Measurements from ENCODE around the gene STIL.

STIL gene

DNA sequence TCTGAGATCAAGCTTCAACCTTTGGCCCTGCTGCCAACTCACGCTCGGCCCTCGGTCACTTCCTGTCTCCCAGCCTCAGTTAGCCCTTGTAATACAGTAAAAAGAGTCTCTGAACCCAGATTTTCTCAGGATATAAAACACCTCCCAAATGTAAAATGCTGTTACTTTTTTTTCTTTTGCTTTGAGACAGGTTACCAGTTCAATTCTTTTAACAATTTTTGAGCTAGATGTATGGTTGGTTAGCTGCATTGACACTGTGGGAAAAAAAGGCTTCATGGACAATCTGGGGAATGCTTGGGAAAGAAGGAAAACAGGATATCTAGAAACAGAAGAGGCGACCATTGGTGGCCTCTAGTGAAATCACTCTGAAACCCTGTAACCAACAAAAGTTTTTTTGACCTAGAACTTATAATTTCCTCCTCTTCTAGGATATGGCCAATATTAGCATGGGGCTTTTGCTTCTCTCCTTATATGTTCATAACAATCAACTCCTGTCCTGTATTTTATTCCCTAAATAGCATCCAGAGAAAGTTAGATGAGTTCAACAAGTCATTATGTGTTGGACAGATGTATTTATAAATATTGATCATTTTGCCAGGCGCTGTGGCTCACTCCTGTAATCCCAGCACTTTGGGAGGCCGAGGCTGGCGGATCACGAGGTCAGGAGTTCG is 21.0 kb upstream of the STIL start:
- H3K27ac ChIP-seq (ENCODE audit: low read depth in 2 of 2, low read length in 2 of 2) = peak overlapping the region; percentile 98 to 99
- peak overlapping the region; percentile 94 to 98 for H3K9ac ChIP-seq (ENCODE audit: low read depth in 1 of 2, low read length in 2 of 2)
- peaks cover 16 to 26% of the 10 kb centered on the region in 2 donors for H3K4me1 ChIP-seq (ENCODE audit: control insufficient read depth in 2 of 2, insufficient read depth in 2 of 2, low read length in 2 of 2)

DNA sequence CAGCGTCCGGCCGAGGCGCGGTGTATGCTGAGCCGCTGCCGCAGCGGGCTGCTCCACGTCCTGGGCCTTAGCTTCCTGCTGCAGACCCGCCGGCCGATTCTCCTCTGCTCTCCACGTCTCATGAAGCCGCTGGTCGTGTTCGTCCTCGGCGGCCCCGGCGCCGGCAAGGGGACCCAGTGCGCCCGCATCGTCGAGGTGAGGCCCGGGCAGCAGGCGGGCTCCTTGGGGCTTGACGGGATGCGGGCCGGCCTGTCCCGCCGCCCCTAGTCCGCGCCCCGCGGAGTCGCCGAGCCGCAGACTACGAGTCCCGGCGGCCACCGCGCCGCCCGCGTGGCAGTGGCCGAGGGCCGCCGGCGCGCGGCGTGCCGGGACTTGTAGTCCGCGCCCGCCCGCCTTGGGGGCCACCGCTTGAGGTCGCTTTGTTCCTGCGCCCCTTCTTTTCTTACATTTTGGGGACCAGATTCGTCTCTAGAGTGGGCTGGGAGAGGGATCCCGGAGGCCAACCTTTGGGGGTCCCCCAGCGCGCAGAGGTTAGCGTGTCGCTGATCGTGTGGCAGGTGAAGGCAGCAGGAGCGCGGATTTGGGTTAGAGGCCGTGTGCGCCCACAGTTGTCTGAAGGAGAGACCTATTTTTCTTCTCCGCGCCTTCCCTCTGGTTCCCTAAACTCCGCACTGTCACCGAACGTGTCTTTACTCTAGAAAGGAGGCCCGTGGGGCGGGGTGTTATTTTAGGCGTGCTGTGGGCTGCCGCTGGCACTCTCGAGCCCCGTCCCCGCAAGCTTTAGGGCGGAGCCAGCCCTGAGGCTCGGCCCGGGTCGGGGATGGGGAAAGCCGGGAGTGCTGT is 20.2 kb upstream of the STIL start:
- peak overlapping the region; percentile 95 to 99 for H3K4me3 ChIP-seq (ENCODE audit: low read length in 2 of 2)
- peak overlapping the region; percentile 94 to 98 for H3K9ac ChIP-seq (ENCODE audit: low read depth in 1 of 2, low read length in 2 of 2)
- peak overlapping the region; percentile 98 to 99 for H3K27ac ChIP-seq (ENCODE audit: low read depth in 2 of 2, low read length in 2 of 2)
- no peaks in the 10 kb centered on the region for H3K9me3 ChIP-seq (ENCODE audit: control insufficient read depth in 2 of 2, low read length in 2 of 2)
- peaks cover 16 to 26% of the 10 kb centered on the region in 2 donors for H3K4me1 ChIP-seq (ENCODE audit: control insufficient read depth in 2 of 2, insufficient read depth in 2 of 2, low read length in 2 of 2)
- H3K27me3 ChIP-seq (ENCODE audit: control insufficient read depth in 2 of 2, insufficient read depth in 2 of 2, low read length in 2 of 2) = no peaks in the 10 kb centered on the region
- no peaks in the 10 kb centered on the region for H3K36me3 ChIP-seq (ENCODE audit: control insufficient read depth in 2 of 2, insufficient read depth in 2 of 2, low read length in 2 of 2)

More for the DNA sequence above, 21.0 kb upstream of the STIL start:
- Histone ChIP-seq H3K36me3 (ENCODE audit: control insufficient read depth in 2 of 2, insufficient read depth in 2 of 2, low read length in 2 of 2) (no peaks in the 10 kb centered on the region), H3K27me3 (ENCODE audit: control insufficient read depth in 2 of 2, insufficient read depth in 2 of 2, low read length in 2 of 2) (no peaks in the 10 kb centered on the region), H3K4me3 (ENCODE audit: low read length in 2 of 2) (peak overlapping the region; percentile 95 to 99), H3K9me3 (ENCODE audit: control insufficient read depth in 2 of 2, low read length in 2 of 2) (no peaks in the 10 kb centered on the region)

DNA sequence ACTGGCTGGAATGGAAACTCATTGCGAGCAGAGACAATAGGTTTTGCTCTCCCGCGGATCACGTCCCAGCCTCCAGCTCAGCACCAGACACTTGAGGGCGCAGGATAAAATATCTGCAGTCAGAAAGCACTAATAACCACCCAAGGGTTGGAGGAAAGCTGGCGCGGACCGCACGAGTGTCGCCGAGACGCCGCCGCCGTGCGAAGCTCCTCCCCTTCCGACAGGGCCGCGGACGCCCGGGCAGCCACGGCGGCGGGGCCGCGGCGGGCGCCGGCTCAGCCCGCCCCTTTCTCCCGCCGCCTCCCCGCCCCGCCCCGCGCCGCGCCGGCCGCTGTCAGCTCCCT is 19.6 kb upstream of the STIL start, which contains the start of gene CMPK1:
Gene CMPK1, plus strand, starts transcription at position 213 of the 344 bp plus-strand sequence. CDS start 156 bp downstream, outside the sequence.
- Histone ChIP-seq H3K4me3 (ENCODE audit: low read length in 2 of 2) (peak within 1 kb of the TSS; percentile 95 to 99), H3K27ac (ENCODE audit: low read depth in 2 of 2, low read length in 2 of 2) (peak within 1 kb of the TSS; percentile 98 to 99)

DNA sequence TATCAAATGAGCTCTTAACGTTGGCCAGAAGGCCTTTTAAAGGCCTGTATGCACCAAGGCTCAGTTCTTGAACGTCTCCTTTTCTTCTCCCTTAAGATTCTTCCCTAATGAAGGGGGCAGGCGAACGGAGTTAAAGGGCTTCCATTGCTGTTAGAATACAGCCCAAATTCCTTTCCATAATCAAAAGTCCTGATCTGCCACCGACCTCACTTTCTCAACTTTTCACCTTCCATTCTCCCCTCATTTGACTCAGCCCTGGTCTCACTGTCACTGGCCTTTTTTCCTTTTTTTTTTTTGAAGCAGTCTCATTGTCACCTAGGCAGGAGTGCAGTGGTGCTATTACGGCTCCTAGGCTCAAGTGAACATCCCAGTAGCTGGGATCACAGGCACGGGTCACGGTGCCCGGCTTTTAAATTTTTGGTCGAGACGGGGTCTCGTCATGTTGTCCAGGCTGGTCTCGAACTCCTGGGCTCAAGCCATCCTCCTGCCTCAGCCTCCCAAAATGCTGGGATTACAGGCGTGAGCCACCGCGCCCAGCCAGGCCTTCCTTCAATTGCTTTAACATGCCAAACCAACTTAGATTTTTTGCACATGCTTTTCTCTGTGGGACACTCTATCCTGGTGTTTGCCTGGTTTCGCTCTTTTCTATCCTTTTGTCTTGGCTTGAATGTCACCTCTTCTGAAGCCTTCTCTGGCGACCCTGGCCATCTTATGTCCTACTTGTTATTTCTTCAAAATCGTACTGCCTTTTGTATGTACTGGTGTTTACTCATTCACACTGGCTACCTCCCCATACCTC is 19.0 kb upstream of the STIL start:
- peaks cover 16 to 26% of the 10 kb centered on the region in 2 donors for H3K4me1 ChIP-seq (ENCODE audit: control insufficient read depth in 2 of 2, insufficient read depth in 2 of 2, low read length in 2 of 2)
- no peaks in the 10 kb centered on the region for H3K36me3 ChIP-seq (ENCODE audit: control insufficient read depth in 2 of 2, insufficient read depth in 2 of 2, low read length in 2 of 2)
- no peaks in the 10 kb centered on the region for H3K9me3 ChIP-seq (ENCODE audit: control insufficient read depth in 2 of 2, low read length in 2 of 2)
- peak overlapping the region; percentile 75 to 95 for H3K4me3 ChIP-seq (ENCODE audit: low read length in 2 of 2)
- peak overlapping the region; percentile 98 to 99 for H3K27ac ChIP-seq (ENCODE audit: low read depth in 2 of 2, low read length in 2 of 2)
- H3K27me3 ChIP-seq (ENCODE audit: control insufficient read depth in 2 of 2, insufficient read depth in 2 of 2, low read length in 2 of 2) = no peaks in the 10 kb centered on the region
- peak overlapping the region; percentile 91 to 98 for H3K9ac ChIP-seq (ENCODE audit: low read depth in 1 of 2, low read length in 2 of 2)

More for the DNA sequence above, 19.6 kb upstream of the STIL start, which contains the start of gene CMPK1:
- Histone ChIP-seq H3K9me3 (ENCODE audit: control insufficient read depth in 2 of 2, low read length in 2 of 2) (no peaks in the 10 kb centered on the region), H3K27me3 (ENCODE audit: control insufficient read depth in 2 of 2, insufficient read depth in 2 of 2, low read length in 2 of 2) (no peaks in the 10 kb centered on the region), H3K4me1 (ENCODE audit: control insufficient read depth in 2 of 2, insufficient read depth in 2 of 2, low read length in 2 of 2) (peaks cover 16 to 26% of the 10 kb centered on the region in 2 donors), H3K36me3 (ENCODE audit: control insufficient read depth in 2 of 2, insufficient read depth in 2 of 2, low read length in 2 of 2) (no peaks in the 10 kb centered on the region), H3K9ac (ENCODE audit: low read depth in 1 of 2, low read length in 2 of 2) (peak within 1 kb of the TSS; percentile 94 to 98)

DNA sequence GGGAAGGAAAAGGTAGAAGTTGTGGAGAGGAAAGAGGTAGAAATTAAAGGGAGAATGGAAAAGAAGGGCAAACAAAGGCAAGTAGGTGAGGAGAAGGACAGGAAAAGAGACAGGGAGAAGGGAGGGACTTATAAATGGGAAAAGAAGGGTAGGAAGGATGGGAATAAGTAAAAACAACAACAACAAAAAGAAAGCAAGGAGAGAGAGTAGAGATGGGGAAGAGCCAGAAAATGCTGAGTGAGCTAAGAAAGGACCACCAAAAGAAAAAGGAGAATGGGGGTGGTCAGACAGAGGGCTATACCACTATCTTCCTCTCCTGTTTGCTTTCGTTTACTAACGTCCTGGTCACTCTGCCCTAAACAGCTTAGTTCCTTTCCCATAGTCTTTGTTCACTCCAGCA is 17.9 kb upstream of the STIL start:
- no peaks in the 10 kb centered on the region for H3K36me3 ChIP-seq (ENCODE audit: control insufficient read depth in 2 of 2, insufficient read depth in 2 of 2, low read length in 2 of 2)
- no peaks in the 10 kb centered on the region for H3K27me3 ChIP-seq (ENCODE audit: control insufficient read depth in 2 of 2, insufficient read depth in 2 of 2, low read length in 2 of 2)
- peak overlapping the region in 1 of 2 donors; percentile 37 for H3K4me3 ChIP-seq (ENCODE audit: low read length in 2 of 2)
- H3K4me1 ChIP-seq (ENCODE audit: control insufficient read depth in 2 of 2, insufficient read depth in 2 of 2, low read length in 2 of 2) = peaks cover 16 to 26% of the 10 kb centered on the region in 2 donors
- H3K27ac ChIP-seq (ENCODE audit: low read depth in 2 of 2, low read length in 2 of 2) = peak overlapping the region in 1 of 2 donors; percentile 17
- no peaks in the 10 kb centered on the region for H3K9me3 ChIP-seq (ENCODE audit: control insufficient read depth in 2 of 2, low read length in 2 of 2)
- peak overlapping the region in 1 of 2 donors; percentile 19 for H3K9ac ChIP-seq (ENCODE audit: low read depth in 1 of 2, low read length in 2 of 2)

DNA sequence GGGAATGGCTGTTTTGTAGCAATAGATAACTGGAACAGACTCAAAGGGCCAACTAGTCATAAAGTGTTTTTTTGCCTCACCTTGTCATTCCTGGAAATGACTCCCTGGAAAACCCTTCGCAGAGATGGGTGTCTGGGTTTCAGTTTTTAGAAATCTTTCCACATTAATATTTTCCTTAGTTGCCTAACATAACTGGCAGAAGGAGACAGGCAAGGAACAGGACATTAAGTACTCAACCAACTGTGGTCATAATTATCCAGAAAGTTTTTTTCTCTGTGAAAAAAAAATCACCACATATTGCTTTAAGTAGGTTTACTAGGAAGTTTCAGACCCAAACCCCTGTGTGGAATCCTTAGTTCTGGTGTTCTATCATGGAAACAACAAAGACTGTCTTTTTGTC is 16.3 kb upstream of the STIL start:
- no peak overlapping the region for H3K27ac ChIP-seq (ENCODE audit: low read depth in 2 of 2, low read length in 2 of 2)
- H3K9ac ChIP-seq (ENCODE audit: low read depth in 1 of 2, low read length in 2 of 2) = no peak overlapping the region
- H3K4me3 ChIP-seq (ENCODE audit: low read length in 2 of 2) = no peak overlapping the region
- H3K36me3 ChIP-seq (ENCODE audit: control insufficient read depth in 2 of 2, insufficient read depth in 2 of 2, low read length in 2 of 2) = no peaks in the 10 kb centered on the region
- H3K9me3 ChIP-seq (ENCODE audit: control insufficient read depth in 2 of 2, low read length in 2 of 2) = no peaks in the 10 kb centered on the region
- no peaks in the 10 kb centered on the region for H3K27me3 ChIP-seq (ENCODE audit: control insufficient read depth in 2 of 2, insufficient read depth in 2 of 2, low read length in 2 of 2)
- peaks cover 15 to 27% of the 10 kb centered on the region in 2 donors for H3K4me1 ChIP-seq (ENCODE audit: control insufficient read depth in 2 of 2, insufficient read depth in 2 of 2, low read length in 2 of 2)

DNA sequence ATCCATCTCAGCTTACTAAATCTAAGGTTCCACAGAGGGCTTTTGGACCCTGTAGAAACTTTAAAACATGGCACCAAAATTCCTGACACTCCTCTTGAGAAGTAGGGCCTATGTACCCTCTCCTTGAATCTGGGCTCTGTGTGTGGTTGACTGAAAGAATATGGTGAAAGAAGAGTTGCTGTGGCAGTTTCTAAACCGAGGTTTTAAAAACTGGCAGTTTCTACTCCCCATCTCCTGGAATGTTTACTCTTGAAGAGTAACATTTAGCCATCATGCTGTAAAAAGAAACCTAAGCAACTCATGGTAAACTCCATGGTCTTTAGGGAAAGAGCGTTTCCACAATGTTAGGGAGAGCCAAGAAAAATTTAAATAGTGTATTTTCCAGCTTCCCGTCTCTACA is 15.0 kb upstream of the STIL start:
- Histone ChIP-seq H3K9ac (ENCODE audit: low read depth in 1 of 2, low read length in 2 of 2) (no peak overlapping the region), H3K4me3 (ENCODE audit: low read length in 2 of 2) (no peak overlapping the region), H3K9me3 (ENCODE audit: control insufficient read depth in 2 of 2, low read length in 2 of 2) (no peaks in the 10 kb centered on the region), H3K4me1 (ENCODE audit: control insufficient read depth in 2 of 2, insufficient read depth in 2 of 2, low read length in 2 of 2) (peaks cover 18 to 32% of the 10 kb centered on the region in 2 donors), H3K27ac (ENCODE audit: low read depth in 2 of 2, low read length in 2 of 2) (no peak overlapping the region), H3K36me3 (ENCODE audit: control insufficient read depth in 2 of 2, insufficient read depth in 2 of 2, low read length in 2 of 2) (no peaks in the 10 kb centered on the region), H3K27me3 (ENCODE audit: control insufficient read depth in 2 of 2, insufficient read depth in 2 of 2, low read length in 2 of 2) (no peaks in the 10 kb centered on the region)

DNA sequence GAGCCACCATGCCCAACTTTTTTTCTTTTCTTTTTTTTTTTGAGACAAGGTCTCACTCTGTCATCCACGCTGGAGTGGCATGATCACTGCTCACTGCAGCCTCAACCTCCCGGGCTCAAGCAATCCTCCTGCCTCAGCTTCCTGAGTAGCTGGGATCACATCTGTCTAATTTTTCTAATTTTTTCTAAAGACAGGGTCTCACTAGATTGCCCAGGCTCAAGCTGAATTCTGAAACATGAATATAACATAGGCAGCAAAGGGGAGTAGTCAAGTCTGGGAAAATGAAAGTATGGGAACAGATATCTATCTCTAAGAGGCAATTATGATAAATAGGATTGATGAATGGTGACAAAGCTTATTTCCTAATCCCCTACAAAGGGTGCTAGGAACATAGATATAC is 12.3 kb upstream of the STIL start:
- Histone ChIP-seq H3K4me1 (ENCODE audit: control insufficient read depth in 2 of 2, insufficient read depth in 2 of 2, low read length in 2 of 2) (peaks cover 9 to 24% of the 10 kb centered on the region in 2 donors), H3K4me3 (ENCODE audit: low read length in 2 of 2) (no peak overlapping the region), H3K27ac (ENCODE audit: low read depth in 2 of 2, low read length in 2 of 2) (peak overlapping the region; percentile 80 to 85), H3K9ac (ENCODE audit: low read depth in 1 of 2, low read length in 2 of 2) (no peak overlapping the region), H3K9me3 (ENCODE audit: control insufficient read depth in 2 of 2, low read length in 2 of 2) (no peaks in the 10 kb centered on the region), H3K36me3 (ENCODE audit: control insufficient read depth in 2 of 2, insufficient read depth in 2 of 2, low read length in 2 of 2) (no peaks in the 10 kb centered on the region), H3K27me3 (ENCODE audit: control insufficient read depth in 2 of 2, insufficient read depth in 2 of 2, low read length in 2 of 2) (no peaks in the 10 kb centered on the region)

DNA sequence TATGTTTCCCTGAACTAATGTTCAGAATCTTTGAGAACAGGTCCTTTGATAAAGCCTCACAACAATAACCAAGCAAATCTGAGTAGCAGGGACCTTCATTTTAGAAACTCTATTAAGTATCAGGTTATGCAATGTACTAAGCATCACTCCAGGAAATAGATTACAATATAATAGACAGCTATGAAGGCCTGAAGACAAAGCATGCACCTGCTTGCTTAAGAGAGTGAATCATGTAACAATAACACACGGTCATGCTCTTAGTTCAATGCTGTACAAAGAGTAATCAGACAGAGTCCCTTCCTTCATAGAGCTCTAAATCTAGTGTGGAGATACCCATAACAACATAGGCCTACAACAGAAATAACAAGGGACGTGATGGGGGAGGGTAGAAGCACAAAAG is 11.6 kb upstream of the STIL start:
- Histone ChIP-seq H3K4me3 (ENCODE audit: low read length in 2 of 2) (no peak overlapping the region), H3K27ac (ENCODE audit: low read depth in 2 of 2, low read length in 2 of 2) (peak overlapping the region; percentile 80 to 85)

More for the DNA sequence above, 11.6 kb upstream of the STIL start:
- Histone ChIP-seq H3K9me3 (ENCODE audit: control insufficient read depth in 2 of 2, low read length in 2 of 2) (no peaks in the 10 kb centered on the region), H3K4me1 (ENCODE audit: control insufficient read depth in 2 of 2, insufficient read depth in 2 of 2, low read length in 2 of 2) (peaks cover 9 to 24% of the 10 kb centered on the region in 2 donors), H3K9ac (ENCODE audit: low read depth in 1 of 2, low read length in 2 of 2) (no peak overlapping the region), H3K36me3 (ENCODE audit: control insufficient read depth in 2 of 2, insufficient read depth in 2 of 2, low read length in 2 of 2) (no peaks in the 10 kb centered on the region), H3K27me3 (ENCODE audit: control insufficient read depth in 2 of 2, insufficient read depth in 2 of 2, low read length in 2 of 2) (no peaks in the 10 kb centered on the region)

All from mucosa of rectum (tissue), 2 donors.